Stomach (tissue), 9 donors: ENCODE measurements around the gene PAX5. TPM values are rescaled to one million over a fixed set of nuclear protein-coding genes. Genes with fewer than 3 reads are reported as not detected.
"Not testable (repeated sequence)": the region's sequence is repeated elsewhere in the genome, so short reads cannot be mapped to it uniquely, and the experiment has no call there.

ENCODE experiments used
- DNase-seq, 2 donors: peaks; one replicate each; pipeline versions ENCODE4 v3.0.0 to v3.0.0-alpha.2; 2013 to 2019
- H3K27ac ChIP-seq, 5 donors: fragments of 200-600 bp in 4 of 5; sonication (generic) in 4 of 5; one replicate each; pipeline ENCODE4 v1.5.1; 2013 to 2019; ENCODE audit warnings: mild to moderate bottlenecking in 1 of 5, moderate library complexity in 1 of 5
- H3K27me3 ChIP-seq, 3 donors: fragments of 200-600 bp; sonication (generic); one replicate each; pipeline ENCODE4 v1.5.1; 2017 to 2019; ENCODE audit warnings: mixed run types in 1 of 3
- H3K36me3 ChIP-seq, 4 donors: fragments of 200-600 bp; sonication (generic); 1 replicate in 3 of 4; 2 replicates in 1 of 4; pipeline ENCODE4 v1.5.1; 2016 to 2019
- H3K4me1 ChIP-seq, 4 donors: fragments of 200-600 bp; sonication (generic); one replicate each; pipeline ENCODE4 v1.5.1; 2016 to 2019
- H3K4me3 ChIP-seq, 4 donors: fragments of 200-600 bp; sonication (generic) in 3 of 4; one replicate each; pipeline ENCODE4 v1.5.1; 2016 to 2019; ENCODE audit warnings: mild to moderate bottlenecking in 1 of 4
- H3K9me3 ChIP-seq, 4 donors: fragments of 200-600 bp; sonication (generic); one replicate each; pipeline ENCODE4 v1.5.1; 2016 to 2019
- CTCF ChIP-seq, 7 experiments: fragments of 450-650 bp in 4 of 7; fragments of 200-600 bp in 3 of 7; sonication (generic) in 3 of 7; IDR thresholded peaks; one replicate each; pipeline ENCODE4 v1.5.1; 2016 to 2019; ENCODE audit warnings: antibody characterized with exemption in 7 of 7, control low read depth in 2 of 7, mild to moderate bottlenecking in 1 of 7
- EP300 ChIP-seq: sonication (generic); formaldehyde crosslinking; IDR thresholded peaks from one replicate; pipeline ENCODE4 v1.6.1; 2017; ENCODE audit warnings: antibody characterized with exemption
- POLR2A ChIP-seq, 4 donors: fragments of 450-650 bp; IDR thresholded peaks; one replicate each; pipeline ENCODE4 v1.6.1; 2016; ENCODE audit warnings: antibody characterized with exemption in 4 of 4, control low read depth in 2 of 4, mild to moderate bottlenecking in 1 of 4, moderate library complexity in 1 of 4
- POLR2AphosphoS5 ChIP-seq, 3 donors: sonication (generic); formaldehyde crosslinking; IDR thresholded peaks; one replicate each; pipeline ENCODE4 v1.6.1; 2016; ENCODE audit warnings: antibody characterized with exemption in 3 of 3
- WGBS, 5 donors: extraction: QIAGEN DNeasy Blood & Tissue Kit in 3 of 5; methylation state at CpG; one replicate each; pipeline versions ENCODE4 v1.1.5 to v1.1.7; 2013 to 2018; 5-methylcytosine and 5-hydroxymethylcytosine counted together
- intact Hi-C: fragments of 100-400 bp; cut with DNase I; formaldehyde crosslinking; loops from one replicate; pipeline ENCODE4 v1.15.1; 2023; ENCODE audit warnings: low total_unique reads
- polyA plus RNA-seq, 3 donors: library from polyadenylated mRNA; stranded (reverse); fragments of 200-250 nt; gene quantifications; one replicate each; pipeline ENCODE4 v1.2.3, GENCODE V29; 2013
- total RNA-seq, 5 donors: library from RNA; depleted of rRNA; stranded (reverse); fragments of >200 nt; gene quantifications; one replicate each; pipeline versions ENCODE4 v1.1.0 to v1.2.3, GENCODE V29; 2014 to 2016
- donor health status: healthy with polysubstance abuse.
- donor health status: Bipolar disorder and iron deficiency.
- donor health status: healthy.

Gene PAX5
- total and polyA plus RNA-seq, 8 donors, result 0.43 to 1.3 TPM; not detected in 6

- Histone ChIP-seq H3K27ac (no peak overlapping the region), H3K36me3 (no peaks in the 10 kb centered on the region), H3K4me1 (no peaks in the 10 kb centered on the region), H3K9me3 (no peaks in the 10 kb centered on the region), H3K4me3 (no peak overlapping the region), H3K27me3 (peaks cover 0 to 37% (median 0%) of the 10 kb centered on the region in 3 donors)
- intact Hi-C loops, result no loop called here
- DNase-seq, result no peak
- TF ChIP-seq CTCF (IDR thresholded peaks at IDR 0.05) (no peak), EP300 (no peak), POLR2AphosphoS5 (IDR thresholded peaks at IDR 0.05) (no peak)
- WGBS, 5 donors, result 81 to 90% (median 83%) methylated on average over 4 of the region's 4 CpGs
Measured at GRCh38 chr9:37060833-37061232, 26.8 kb upstream of the PAX5 start.

GRCh38 chr9:37056046-37056920, 22.2 kb upstream of the PAX5 start:
- Histone ChIP-seq H3K27me3 (peaks cover 0 to 66% (median 20%) of the 10 kb centered on the region in 3 donors), H3K4me3 (no peak overlapping the region), H3K36me3 (no peaks in the 10 kb centered on the region), H3K9me3 (no peaks in the 10 kb centered on the region), H3K4me1 (no peaks in the 10 kb centered on the region), H3K27ac (no peak overlapping the region)
- TF ChIP-seq POLR2AphosphoS5 (IDR thresholded peaks at IDR 0.05) (no peak), POLR2A (IDR thresholded peaks at IDR 0.05) (no peak), EP300 (no peak), CTCF (IDR thresholded peaks at IDR 0.05) (no peak)
- 75 to 91% (median 88%) methylated on average over 2 of the region's 2 CpGs for WGBS, 5 donors
- DNase-seq, result no peak
- intact Hi-C loops, result no loop called here

GRCh38 chr9:37054363-37054720, 20.3 kb upstream of the PAX5 start:
- H3K27ac ChIP-seq, intact Hi-C loops: not testable (repeated sequence)

GRCh38 chr9:37053684-37054362, 19.8 kb upstream of the PAX5 start:
- peaks cover 0 to 78% (median 20%) of the 10 kb centered on the region in 3 donors for H3K27me3 ChIP-seq

More at GRCh38 chr9:37054363-37054720, 20.3 kb upstream of the PAX5 start:
- H3K4me3 ChIP-seq, H3K9me3 ChIP-seq, DNase-seq, H3K36me3 ChIP-seq, H3K4me1 ChIP-seq: not testable (repeated sequence)
- WGBS, 5 donors, result 28 to 43% (median 30%) methylated on average over 2 of the region's 2 CpGs
- peaks cover 0 to 78% (median 20%) of the 10 kb centered on the region in 3 donors for H3K27me3 ChIP-seq

More at GRCh38 chr9:37053684-37054362, 19.8 kb upstream of the PAX5 start:
- intact Hi-C loops, result no loop called here
- 43 to 51% (median 47%) methylated on average over 5 of the region's 5 CpGs for WGBS, 5 donors
- no peak for DNase-seq
- Histone ChIP-seq H3K9me3 (no peaks in the 10 kb centered on the region), H3K36me3 (no peaks in the 10 kb centered on the region), H3K4me3 (no peak overlapping the region), H3K27ac (no peak overlapping the region), H3K4me1 (no peaks in the 10 kb centered on the region)
- TF ChIP-seq POLR2AphosphoS5 (IDR thresholded peaks at IDR 0.05) (no peak), POLR2A (IDR thresholded peaks at IDR 0.05) (no peak), CTCF (IDR thresholded peaks at IDR 0.05) (no peak)
